Mesendoderm (in vitro differentiated cells): ENCODE data around the gene AP3B2. TPM values are rescaled to one million over a fixed set of nuclear protein-coding genes. Genes with fewer than 3 reads are reported as not detected.
A peak's percentile ranks its signal among the peaks of the same experiment; 100 is the strongest.

Experiments
- DNase-seq: peaks from one replicate; pipeline ENCODE4 v3.0.0; 2013
- H2AK5ac ChIP-seq: 2 replicates; pipeline ENCODE4 v1.6.1; 2013; ENCODE audit warnings: low read length, inconsistent platforms
- H2BK120ac ChIP-seq: 2 replicates; pipeline ENCODE4 v1.6.1; 2013; ENCODE audit warnings: low read depth, mild to moderate bottlenecking, low read length, moderate library complexity, mixed read lengths
- H2BK15ac ChIP-seq: replicated peaks from 2 replicates; pipeline ENCODE4 v1.6.1; 2013; ENCODE audit warnings: low read depth, mild to moderate bottlenecking, moderate library complexity
- H2BK5ac ChIP-seq: 2 replicates; pipeline ENCODE4 v1.6.1; 2013; ENCODE audit warnings: low read length, inconsistent platforms
- H3K18ac ChIP-seq: 2 replicates; pipeline ENCODE4 v1.6.1; 2013; ENCODE audit warnings: mild to moderate bottlenecking, low read length, mixed read lengths
- H3K23ac ChIP-seq: one replicate; pipeline ENCODE4 v1.6.1; 2013; ENCODE audit warnings: low read length
- H3K27ac ChIP-seq: 2 replicates; pipeline ENCODE4 v1.5.1; 2013; ENCODE audit warnings: low read depth, mild to moderate bottlenecking, inconsistent platforms, low read length, moderate library complexity
- H3K27me3 ChIP-seq: 2 replicates; pipeline ENCODE4 v1.6.1; 2013; ENCODE audit warnings: low read length, control low read depth, mild to moderate bottlenecking, inconsistent platforms; ENCODE audit not compliant: insufficient read depth, poor library complexity
- H3K36me3 ChIP-seq: 2 replicates; pipeline ENCODE4 v1.6.1; 2013; ENCODE audit warnings: low read length, inconsistent platforms; ENCODE audit not compliant: control insufficient read depth, insufficient read depth
- H3K4ac ChIP-seq: one replicate; pipeline ENCODE4 v1.6.1; 2013; ENCODE audit warnings: low read depth, mild to moderate bottlenecking, low read length, moderate library complexity
- H3K4me1 ChIP-seq: 2 replicates; pipeline ENCODE4 v1.6.1; 2013; ENCODE audit warnings: low read depth, low read length, inconsistent platforms; ENCODE audit not compliant: control insufficient read depth
- H3K4me2 ChIP-seq: 2 replicates; pipeline ENCODE4 v1.6.1; 2013; ENCODE audit warnings: low read length
- H3K4me3 ChIP-seq: 2 replicates; pipeline ENCODE4 v1.5.1; 2013; ENCODE audit warnings: mild to moderate bottlenecking, low read length
- H3K56ac ChIP-seq: one replicate; pipeline ENCODE4 v1.6.1; 2013; ENCODE audit warnings: low read length
- H3K79me1 ChIP-seq: 2 replicates; pipeline ENCODE4 v1.6.1; 2013; ENCODE audit warnings: low read length, inconsistent platforms
- H3K79me2 ChIP-seq: 2 replicates; pipeline ENCODE4 v1.6.1; 2013; ENCODE audit warnings: mild to moderate bottlenecking, low read length; ENCODE audit not compliant: control insufficient read depth, insufficient read depth
- H3K9ac ChIP-seq: 2 replicates; pipeline ENCODE4 v1.6.1; 2013; ENCODE audit warnings: low read length, inconsistent platforms
- H4K5ac ChIP-seq: one replicate; pipeline ENCODE4 v1.6.1; 2013; ENCODE audit warnings: low read length
- H4K8ac ChIP-seq: one replicate; pipeline ENCODE4 v1.6.1; 2013; ENCODE audit warnings: low read depth, mild to moderate bottlenecking, control low read depth, low read length, moderate library complexity
- WGBS: extraction: QIAGEN DNeasy Blood & Tissue Kit; methylation state at CpG from one replicate; pipeline ENCODE4 v1.1.7; 2013; ENCODE audit warnings: low lambda C conversion rate, missing lambda C conversion rate; ENCODE audit not compliant: insufficient coverage; ENCODE audit errors: extremely low coverage; 5-methylcytosine and 5-hydroxymethylcytosine counted together
- polyA plus RNA-seq, 2 experiments: library from polyadenylated mRNA; stranded (reverse); fragments of 200-250 nt; gene quantifications; one replicate each; pipeline ENCODE4 v1.2.3, GENCODE V29; 2013

Gene AP3B2, protein sequence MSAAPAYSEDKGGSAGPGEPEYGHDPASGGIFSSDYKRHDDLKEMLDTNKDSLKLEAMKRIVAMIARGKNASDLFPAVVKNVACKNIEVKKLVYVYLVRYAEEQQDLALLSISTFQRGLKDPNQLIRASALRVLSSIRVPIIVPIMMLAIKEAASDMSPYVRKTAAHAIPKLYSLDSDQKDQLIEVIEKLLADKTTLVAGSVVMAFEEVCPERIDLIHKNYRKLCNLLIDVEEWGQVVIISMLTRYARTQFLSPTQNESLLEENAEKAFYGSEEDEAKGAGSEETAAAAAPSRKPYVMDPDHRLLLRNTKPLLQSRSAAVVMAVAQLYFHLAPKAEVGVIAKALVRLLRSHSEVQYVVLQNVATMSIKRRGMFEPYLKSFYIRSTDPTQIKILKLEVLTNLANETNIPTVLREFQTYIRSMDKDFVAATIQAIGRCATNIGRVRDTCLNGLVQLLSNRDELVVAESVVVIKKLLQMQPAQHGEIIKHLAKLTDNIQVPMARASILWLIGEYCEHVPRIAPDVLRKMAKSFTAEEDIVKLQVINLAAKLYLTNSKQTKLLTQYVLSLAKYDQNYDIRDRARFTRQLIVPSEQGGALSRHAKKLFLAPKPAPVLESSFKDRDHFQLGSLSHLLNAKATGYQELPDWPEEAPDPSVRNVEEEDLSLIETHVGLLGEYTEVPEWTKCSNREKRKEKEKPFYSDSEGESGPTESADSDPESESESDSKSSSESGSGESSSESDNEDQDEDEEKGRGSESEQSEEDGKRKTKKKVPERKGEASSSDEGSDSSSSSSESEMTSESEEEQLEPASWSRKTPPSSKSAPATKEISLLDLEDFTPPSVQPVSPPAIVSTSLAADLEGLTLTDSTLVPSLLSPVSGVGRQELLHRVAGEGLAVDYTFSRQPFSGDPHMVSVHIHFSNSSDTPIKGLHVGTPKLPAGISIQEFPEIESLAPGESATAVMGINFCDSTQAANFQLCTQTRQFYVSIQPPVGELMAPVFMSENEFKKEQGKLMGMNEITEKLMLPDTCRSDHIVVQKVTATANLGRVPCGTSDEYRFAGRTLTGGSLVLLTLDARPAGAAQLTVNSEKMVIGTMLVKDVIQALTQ
- polyA plus RNA-seq (2013, experiment 1 of 2), result 24.6 TPM
- polyA plus RNA-seq (2013, experiment 2 of 2), result 25.2 TPM

DNA sequence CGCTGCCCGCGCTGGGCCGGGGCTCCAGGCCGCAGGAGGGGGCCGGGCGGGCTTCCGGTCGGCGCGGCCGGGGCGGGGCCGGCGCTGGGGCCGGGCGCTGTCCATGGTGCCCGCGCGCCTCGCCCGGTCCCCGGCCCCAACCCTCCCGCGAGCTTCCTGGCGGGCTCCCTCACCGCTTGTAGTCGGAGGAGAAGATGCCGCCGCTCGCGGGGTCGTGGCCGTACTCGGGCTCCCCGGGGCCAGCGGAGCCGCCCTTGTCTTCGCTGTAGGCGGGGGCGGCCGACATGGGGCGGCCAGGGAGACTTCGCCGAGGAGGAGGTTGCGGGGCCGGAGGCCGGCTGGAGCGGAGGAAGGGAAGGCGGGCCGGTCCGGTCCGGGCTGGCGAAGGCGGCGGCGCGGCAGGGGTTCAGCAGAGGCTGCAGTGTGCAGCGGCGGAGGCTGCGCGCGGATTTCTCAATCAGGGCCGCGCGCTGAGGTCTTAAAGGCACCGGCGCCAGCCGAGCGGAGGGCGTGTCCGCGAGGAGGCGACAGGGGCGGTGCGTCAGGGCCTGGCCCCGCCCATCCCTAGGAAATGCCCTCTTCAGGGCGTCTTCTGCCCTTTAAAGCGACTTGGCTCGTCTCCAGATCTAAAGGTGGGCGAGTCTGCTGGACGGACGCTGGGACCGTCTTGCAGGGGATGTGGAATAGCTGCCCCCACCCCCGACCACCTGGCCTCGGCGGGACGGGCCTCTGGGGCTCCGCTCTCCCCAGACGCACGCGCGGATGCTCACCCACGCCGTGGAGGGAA, at the start of gene AP3B2:
AP3B2 (minus strand) TSS at position 455 of the 787 bp plus-strand sequence; CDS start at position 286, 169 bp downstream.
- Histone ChIP-seq H3K56ac (peak within 1 kb of the TSS; percentile 96), H3K18ac (peak within 1 kb of the TSS; percentile 86), H3K9ac (peak within 1 kb of the TSS; percentile 88), H3K36me3 (no peaks in the 10 kb centered on the region), H3K23ac (peak within 1 kb of the TSS; percentile 89), H3K27ac (peak within 1 kb of the TSS; percentile 58), H3K4me3 (peak within 1 kb of the TSS; percentile 70), H4K8ac (peak within 1 kb of the TSS; percentile 7), H3K4ac (peak within 1 kb of the TSS; percentile 58), H3K79me1 (peaks cover 2% of the 10 kb centered on the region), H2BK120ac (no peak within 1 kb of the TSS), H3K27me3 (no peaks in the 10 kb centered on the region), H3K4me2 (peak within 1 kb of the TSS; percentile 92), H3K79me2 (peaks cover 17% of the 10 kb centered on the region), H2BK5ac (peak within 1 kb of the TSS; percentile 90), H2AK5ac (peak within 1 kb of the TSS; percentile 74), H2BK15ac (peak within 1 kb of the TSS; percentile 1), H3K4me1 (peaks cover 7% of the 10 kb centered on the region), H4K5ac (peak within 1 kb of the TSS; percentile 41)
- WGBS, result no CpG with 5 or more reads among the region's 95 CpGs
- peak; percentile 90 for DNase-seq

DNA sequence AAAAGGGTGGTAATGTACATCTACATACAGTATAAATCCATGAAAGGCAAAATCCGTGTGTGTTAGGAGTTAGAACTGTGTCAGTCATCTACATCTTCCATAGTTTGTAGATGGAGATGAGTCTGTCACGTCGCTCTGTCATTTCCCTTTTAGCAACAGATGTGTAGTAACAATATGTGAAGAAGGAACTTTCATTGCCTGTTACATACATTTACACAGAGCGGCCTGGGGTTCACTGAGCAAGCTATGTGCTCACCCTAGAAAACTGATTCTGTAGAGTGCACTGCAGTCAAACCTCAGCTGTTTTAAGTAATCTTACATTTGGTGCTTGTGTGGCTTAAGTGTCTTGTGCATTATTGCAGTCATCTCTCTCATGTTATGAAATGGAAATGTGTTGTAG, 41.6 kb upstream of the AP3B2 start:
- Histone ChIP-seq H3K4me1 (peaks cover 3% of the 10 kb centered on the region), H3K4me3 (peak overlapping the region; percentile 74), H3K27me3 (no peaks in the 10 kb centered on the region), H3K4ac (no peak overlapping the region), H4K5ac (no peak overlapping the region), H3K27ac (no peak overlapping the region), H4K8ac (no peak overlapping the region), H3K23ac (no peak overlapping the region), H3K4me2 (peak overlapping the region; percentile 92), H3K9ac (peak overlapping the region; percentile 79), H3K79me1 (peaks cover 11% of the 10 kb centered on the region), H2BK15ac (no peak overlapping the region), H3K18ac (no peak overlapping the region), H3K56ac (peak overlapping the region; percentile 78), H2AK5ac (no peak overlapping the region), H3K36me3 (peaks cover 2% of the 10 kb centered on the region), H2BK120ac (no peak overlapping the region), H2BK5ac (no peak overlapping the region), H3K79me2 (peaks cover 17% of the 10 kb centered on the region)
- no CpG with 5 or more reads among the region's 4 CpGs for WGBS
- DNase-seq, result no peak

DNA sequence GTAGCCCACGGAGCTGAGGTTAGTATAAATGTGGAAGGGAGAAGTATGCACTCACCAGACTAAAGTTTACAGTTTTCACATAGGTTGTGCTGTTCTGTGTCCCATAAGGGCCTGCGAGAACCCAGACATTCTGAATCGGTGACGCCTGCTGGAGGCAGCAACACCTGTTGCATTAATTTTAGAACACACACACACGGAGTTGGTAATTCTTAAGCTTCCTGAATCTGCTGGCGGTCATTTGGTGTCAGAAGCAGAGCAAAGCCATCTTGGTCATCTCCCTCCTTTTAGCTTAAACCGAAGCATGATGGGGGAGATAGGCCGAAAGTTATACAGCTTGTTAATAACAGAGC, 41.1 kb upstream of the AP3B2 start:
- Histone ChIP-seq H3K79me1 (peaks cover 11% of the 10 kb centered on the region), H3K4me3 (peak overlapping the region; percentile 74), H3K56ac (peak overlapping the region; percentile 78), H3K27me3 (no peaks in the 10 kb centered on the region), H4K5ac (no peak overlapping the region), H2AK5ac (no peak overlapping the region), H4K8ac (no peak overlapping the region), H2BK5ac (no peak overlapping the region), H3K4ac (no peak overlapping the region), H3K23ac (no peak overlapping the region), H3K4me2 (peak overlapping the region; percentile 92), H3K18ac (no peak overlapping the region), H3K4me1 (peaks cover 3% of the 10 kb centered on the region), H3K9ac (peak overlapping the region; percentile 79), H3K27ac (no peak overlapping the region), H2BK120ac (no peak overlapping the region), H2BK15ac (no peak overlapping the region), H3K79me2 (peaks cover 17% of the 10 kb centered on the region), H3K36me3 (no peaks in the 10 kb centered on the region)
- no peak for DNase-seq
- no CpG with 5 or more reads among the region's 8 CpGs for WGBS

DNA sequence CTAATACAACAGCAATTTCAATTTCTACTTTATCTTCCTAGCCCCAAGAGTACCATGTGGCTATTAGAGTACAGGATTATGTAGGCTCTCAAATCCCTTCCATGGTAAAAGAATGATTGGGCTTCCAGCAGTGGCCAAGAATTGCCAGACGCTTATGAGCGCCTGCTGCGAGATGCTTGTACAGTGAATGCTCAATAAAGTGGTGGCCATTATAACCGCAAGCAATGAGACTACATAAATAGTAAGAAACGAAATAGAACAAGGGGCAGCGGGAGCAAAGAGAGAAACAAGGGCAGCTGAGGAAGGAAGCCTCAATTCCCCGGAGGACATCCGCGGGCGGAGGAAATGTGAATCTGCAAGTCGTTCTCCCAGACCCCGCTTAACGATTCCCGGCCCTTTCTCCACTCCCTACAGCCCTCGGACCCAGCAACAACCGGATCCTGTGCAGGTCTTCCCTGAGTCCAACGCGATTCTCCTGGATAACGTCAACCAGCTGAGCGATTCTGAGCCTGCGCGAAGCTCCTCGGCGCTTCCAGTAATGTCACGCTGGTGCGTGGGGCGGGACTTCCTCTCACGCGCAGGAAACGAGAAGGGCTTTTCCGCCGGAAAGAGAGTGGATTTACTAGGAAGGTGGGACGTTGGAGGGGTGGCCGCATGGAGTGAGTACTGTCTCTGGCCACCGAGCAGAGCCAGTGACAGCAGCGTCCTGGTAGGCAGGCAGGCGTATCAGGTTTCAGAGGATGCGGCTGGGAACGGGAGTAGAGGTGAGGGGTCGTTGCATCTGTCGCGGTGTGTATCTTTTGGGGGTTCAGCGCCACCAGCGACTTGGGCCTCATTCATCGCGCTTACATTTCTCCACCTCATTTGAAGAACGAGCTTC, 40.5 kb upstream of the AP3B2 start:
- no peaks in the 10 kb centered on the region for H3K27me3 ChIP-seq
- H3K9ac ChIP-seq, result peak overlapping the region; percentile 79
- H3K4ac ChIP-seq, result no peak overlapping the region
- no peak overlapping the region for H3K23ac ChIP-seq
- peak overlapping the region; percentile 60 for H4K8ac ChIP-seq
- DNase-seq, result peak; percentile 97
- H2AK5ac ChIP-seq, result no peak overlapping the region
- WGBS, result no CpG with 5 or more reads among the region's 47 CpGs
- H2BK15ac ChIP-seq, result no peak overlapping the region
- H2BK120ac ChIP-seq, result no peak overlapping the region
- no peak overlapping the region for H4K5ac ChIP-seq
- H3K4me1 ChIP-seq, result peaks cover 3% of the 10 kb centered on the region
- H3K79me1 ChIP-seq, result peaks cover 11% of the 10 kb centered on the region
- peak overlapping the region; percentile 86 for H3K56ac ChIP-seq
- H3K27ac ChIP-seq, result peak overlapping the region; percentile 37
- H3K36me3 ChIP-seq, result no peaks in the 10 kb centered on the region
- no peak overlapping the region for H2BK5ac ChIP-seq
- H3K4me2 ChIP-seq, result peak overlapping the region; percentile 92
- H3K18ac ChIP-seq, result no peak overlapping the region
- H3K4me3 ChIP-seq, result peak overlapping the region; percentile 74
- peaks cover 17% of the 10 kb centered on the region for H3K79me2 ChIP-seq
